OCI-LY7 (cell line): Measurements from ENCODE around the gene ELMOD3. TPM values are rescaled to one million over a fixed set of nuclear protein-coding genes. Genes with fewer than 3 reads are reported as not detected.
A peak's percentile ranks its signal among the peaks of the same experiment; 100 is the strongest.

Experiments
- BruUV-seq: library from RNA; stranded (reverse); fragments of 400-500 nt; replicated peaks from 2 replicates; lab custom pipeline; 2021; lab: Mats Ljungman, UMichigan
- CTCF ChIA-PET: fragments of 300-600 bp; sonication (Branson Sonifier 250); formaldehyde crosslinking; loops from one replicate; lab custom pipeline; 2022; ENCODE audit warnings: antibody characterized with exemption; ENCODE audit not compliant: unreplicated experiment; lab: Charles Lee
- POLR2A ChIA-PET: fragments of 300-600 bp; sonication (Branson Sonifier 250); formaldehyde crosslinking; loops from one replicate; lab custom pipeline; 2022; ENCODE audit warnings: antibody characterized with exemption; lab: Charles Lee
- DNase-seq: peaks from one replicate; pipeline ENCODE4 v3.0.0-alpha.2; 2015; ENCODE audit warnings: low spot score
- H2AFZ ChIP-seq: fragments of 200-600 bp; sonication (generic), shearing (Covaris generic); 2 replicates; pipeline ENCODE4 v1.6.1; 2014; ENCODE audit warnings: mild to moderate bottlenecking, antibody characterized with exemption, low read length, moderate library complexity
- H3K27ac ChIP-seq: fragments of 200-600 bp; sonication (generic); 2 replicates; pipeline ENCODE4 v1.5.1; 2014; ENCODE audit warnings: mixed run types, low read depth, mild to moderate bottlenecking, moderate library complexity, low read length, inconsistent platforms; ENCODE audit not compliant: poor library complexity, severe bottlenecking
- H3K36me3 ChIP-seq: fragments of 200-600 bp; sonication (generic); 2 replicates; pipeline ENCODE4 v1.6.1; 2014; ENCODE audit warnings: mild to moderate bottlenecking, antibody characterized with exemption, low read length, moderate library complexity, mixed read lengths; ENCODE audit not compliant: insufficient read depth
- H3K4me1 ChIP-seq: fragments of 200-600 bp; sonication (generic); 2 replicates; pipeline ENCODE4 v1.5.1; 2014; ENCODE audit warnings: mild to moderate bottlenecking, low read length; ENCODE audit not compliant: insufficient read depth, poor library complexity, severe bottlenecking
- H3K4me2 ChIP-seq: fragments of 200-600 bp; sonication (generic); 2 replicates; pipeline ENCODE4 v1.6.1; 2014; ENCODE audit warnings: mild to moderate bottlenecking, low read length
- H3K4me3 ChIP-seq: fragments of 200-600 bp; sonication (generic); 2 replicates; pipeline ENCODE4 v1.5.1; 2014; ENCODE audit warnings: mild to moderate bottlenecking, low read depth, low read length; ENCODE audit not compliant: poor library complexity, severe bottlenecking
- H3K79me2 ChIP-seq: fragments of 200-600 bp; sonication (generic); 2 replicates; pipeline ENCODE4 v1.6.1; 2016; ENCODE audit warnings: low read depth, mild to moderate bottlenecking, low read length, moderate library complexity, mixed read lengths; ENCODE audit not compliant: insufficient read depth
- H3K9me2 ChIP-seq: fragments of 200-600 bp; sonication (generic); 2 replicates; pipeline ENCODE4 v1.6.1; 2016; ENCODE audit warnings: mild to moderate bottlenecking, low read length, mixed read lengths; ENCODE audit not compliant: insufficient read depth
- H3K9me3 ChIP-seq: fragments of 200-600 bp; sonication (generic); 2 replicates; pipeline ENCODE4 v1.6.1; 2014; ENCODE audit warnings: mild to moderate bottlenecking, mixed run types, low read length, mixed read lengths
- H4K20me1 ChIP-seq: fragments of 200-600 bp; sonication (generic); 2 replicates; pipeline ENCODE4 v1.6.1; 2014; ENCODE audit warnings: mild to moderate bottlenecking, antibody characterized with exemption, low read length, moderate library complexity, mixed read lengths; ENCODE audit not compliant: insufficient read depth
- CTCF ChIP-seq: fragments of 200-600 bp; sonication (generic); conservative IDR thresholded peaks from 2 replicates; pipeline ENCODE4 v1.5.1; 2014; ENCODE audit warnings: mild to moderate bottlenecking, antibody characterized with exemption, low read length, moderate library complexity, mixed read lengths
- EZH2phosphoT487 ChIP-seq: fragments of 200-600 bp; sonication (generic); IDR thresholded peaks from 2 replicates; pipeline ENCODE4 v1.6.1; 2018; ENCODE audit warnings: low read depth, borderline replicate concordance, mild to moderate bottlenecking, mixed run types, antibody characterized with exemption, low read length, moderate library complexity, mixed read lengths
- intact Hi-C: fragments of 100-400 bp; cut with micrococcal nuclease; formaldehyde crosslinking; loops from one replicate; pipeline ENCODE4 v1.10.0; 2022; ENCODE audit not compliant: unreplicated experiment
- total RNA-seq, 2 experiments: library from RNA; depleted of rRNA in 1 of 2; stranded (reverse); fragments of >200 nt in 1 of 2; shearing (Covaris generic) in 1 of 2; gene quantifications; 2 replicates each; pipeline ENCODE4 v1.2.3, GENCODE V29; 2014 to 2022

ELMOD3 gene
- total RNA-seq, 2 experiments from 2014 or later = 12.0 to 18.5 TPM

- Histone ChIP-seq H3K9me2 (no peaks in the 10 kb centered on the region), H3K27ac (no peak overlapping the region), H2AFZ (no peak overlapping the region), H3K79me2 (no peaks in the 10 kb centered on the region), H3K36me3 (0 out of 2 replicates have a peak, but pooled peaks cover 3% of the 10 kb centered on the region), H3K4me1 (peaks cover 8% of the 10 kb centered on the region), H3K4me2 (no peak overlapping the region), H4K20me1 (no peaks in the 10 kb centered on the region), H3K9me3 (no peaks in the 10 kb centered on the region), H3K4me3 (no peak overlapping the region)
- BruUV-seq = no TSS peak
- intact Hi-C loops = no loop called here
- CTCF ChIA-PET = no interaction called here
- POLR2A ChIA-PET = interaction anchor here (0.6 kb wide), 1 partner anchor 118 kb away, joined by 4 read pairs; no protein-coding TSS in a partner anchor
- DNase-seq = no peak
- no peak for TF ChIP-seq CTCF
- TF ChIP-seq EZH2phosphoT487 = no peak
Measured at GRCh38 chr2:85388878-85389538, 34.4 kb downstream of the ELMOD3 start.

- Histone ChIP-seq H3K36me3 (0 out of 2 replicates have a peak, but pooled peaks cover 3% of the 10 kb centered on the region), H2AFZ (no peak overlapping the region), H3K4me2 (no peak overlapping the region), H3K9me2 (no peaks in the 10 kb centered on the region), H3K27ac (no peak overlapping the region), H3K9me3 (no peaks in the 10 kb centered on the region), H3K79me2 (no peaks in the 10 kb centered on the region), H3K4me1 (peaks cover 8% of the 10 kb centered on the region), H4K20me1 (no peaks in the 10 kb centered on the region), H3K4me3 (no peak overlapping the region)
- POLR2A ChIA-PET = interaction anchor here (0.6 to 0.8 kb wide), 2 partner anchors 64 to 780 kb away, joined by 4 to 5 read pairs; no protein-coding TSS in a partner anchor
- CTCF ChIA-PET = no interaction called here
- peak; percentile 52 for DNase-seq
- peak; percentile 80 for TF ChIP-seq CTCF
- TF ChIP-seq EZH2phosphoT487 = no peak
- intact Hi-C loops = loop anchor here (1.0 kb wide), 1 partner anchor 161 kb away; no protein-coding TSS in a partner anchor
- no TSS peak for BruUV-seq
Measured at GRCh38 chr2:85390941-85391669, 36.5 kb downstream of the ELMOD3 start.
